Liver (tissue), 9 donors: ENCODE results near the gene ZNF410. TPM values are rescaled to one million over a fixed set of nuclear protein-coding genes. Genes with fewer than 3 reads are reported as not detected.

Experiments used
- DNase-seq: peaks from one replicate; pipeline ENCODE4 v3.0.0-alpha.2; 2017; ENCODE audit warnings: low spot score
- H3K27ac ChIP-seq, 2 donors: one replicate each; pipeline ENCODE4 v1.7.0; 2013; ENCODE audit warnings: inconsistent platforms in 2 of 2, low read length in 2 of 2, control low read depth in 1 of 2, low read depth in 1 of 2, mild to moderate bottlenecking in 1 of 2
- H3K27me3 ChIP-seq, 4 donors: one replicate each; pipeline versions ENCODE4 v1.6.1 to v1.7.0; 2013; ENCODE audit warnings: low read length in 3 of 4, inconsistent platforms in 1 of 4, mild to moderate bottlenecking in 1 of 4, moderate library complexity in 1 of 4; ENCODE audit not compliant: control insufficient read depth in 4 of 4, insufficient read depth in 4 of 4
- H3K36me3 ChIP-seq, 4 donors: one replicate each; pipeline versions ENCODE4 v1.6.1 to v1.7.0; 2013; ENCODE audit warnings: low read length in 3 of 4, mild to moderate bottlenecking in 3 of 4, low read depth in 1 of 4, moderate library complexity in 1 of 4; ENCODE audit not compliant: control insufficient read depth in 4 of 4, insufficient read depth in 3 of 4
- H3K4me1 ChIP-seq, 4 donors: one replicate each; pipeline versions ENCODE4 v1.6.1 to v1.7.0; 2013; ENCODE audit warnings: low read length in 3 of 4, mild to moderate bottlenecking in 3 of 4, moderate library complexity in 1 of 4; ENCODE audit not compliant: control insufficient read depth in 4 of 4, insufficient read depth in 4 of 4
- H3K4me3 ChIP-seq, 3 donors: one replicate each; pipeline versions ENCODE4 v1.6.1 to v1.7.0; 2013; ENCODE audit warnings: low read length in 3 of 3, control low read depth in 1 of 3, low read depth in 1 of 3, mild to moderate bottlenecking in 1 of 3
- H3K9ac ChIP-seq, 2 donors: one replicate each; pipeline ENCODE4 v1.7.0; 2013; ENCODE audit warnings: low read length in 2 of 2, mild to moderate bottlenecking in 2 of 2, moderate library complexity in 2 of 2, control low read depth in 1 of 2, low read depth in 1 of 2
- H3K9me3 ChIP-seq, 4 donors: one replicate each; pipeline versions ENCODE4 v1.6.1 to v1.7.0; 2013; ENCODE audit warnings: low read length in 3 of 4; ENCODE audit not compliant: control insufficient read depth in 4 of 4
- EGR1 ChIP-seq, 2 donors: IDR thresholded peaks; 2 replicates each; pipeline ENCODE4 v1.6.1; 2016 to 2018; ENCODE audit warnings: antibody characterized with exemption in 2 of 2, low read depth in 2 of 2
- FOXA1 ChIP-seq: IDR thresholded peaks from 2 replicates; pipeline ENCODE4 v1.6.1; 2016; ENCODE audit warnings: antibody characterized with exemption
- FOXA2 ChIP-seq: IDR thresholded peaks from 2 replicates; pipeline ENCODE4 v1.6.1; 2016; ENCODE audit warnings: antibody characterized with exemption
- GABPA ChIP-seq, 2 donors: IDR thresholded peaks in 1 of 2; conservative IDR thresholded peaks in 1 of 2; 2 replicates each; pipeline ENCODE4 v1.6.1; 2016; ENCODE audit warnings: antibody characterized with exemption in 2 of 2, mild to moderate bottlenecking in 1 of 2, moderate library complexity in 1 of 2
- HNF4A ChIP-seq, 2 donors: conservative IDR thresholded peaks; 2 replicates each; pipeline ENCODE4 v1.6.1; 2016; ENCODE audit warnings: antibody characterized with exemption in 2 of 2, mild to moderate bottlenecking in 2 of 2
- HNF4G ChIP-seq: IDR thresholded peaks from 2 replicates; pipeline ENCODE4 v1.6.1; 2016; ENCODE audit warnings: antibody characterized with exemption
- JUND ChIP-seq, 2 donors: IDR thresholded peaks; 2 replicates each; pipeline ENCODE4 v1.6.1; 2016; ENCODE audit warnings: antibody characterized with exemption in 2 of 2
- NR2F2 ChIP-seq: IDR thresholded peaks from 2 replicates; pipeline ENCODE4 v1.6.1; 2016; ENCODE audit warnings: antibody characterized with exemption
- RAD21 ChIP-seq, 2 donors: IDR thresholded peaks; 2 replicates each; pipeline ENCODE4 v1.6.1; 2016; ENCODE audit warnings: antibody characterized with exemption in 2 of 2, mild to moderate bottlenecking in 2 of 2
- RXRA ChIP-seq, 2 donors: IDR thresholded peaks; 2 replicates each; pipeline ENCODE4 v1.6.1; 2017 to 2018; ENCODE audit warnings: antibody characterized with exemption in 2 of 2, mild to moderate bottlenecking in 1 of 2
- SP1 ChIP-seq: IDR thresholded peaks from 2 replicates; pipeline ENCODE4 v1.6.1; 2018; ENCODE audit warnings: antibody characterized with exemption, mild to moderate bottlenecking
- TAF1 ChIP-seq: conservative IDR thresholded peaks from 2 replicates; pipeline ENCODE4 v1.6.1; 2016; ENCODE audit warnings: antibody characterized with exemption, mild to moderate bottlenecking
- YY1 ChIP-seq: IDR thresholded peaks from 2 replicates; pipeline ENCODE4 v1.6.1; 2016; ENCODE audit warnings: antibody characterized with exemption, mild to moderate bottlenecking
- WGBS: extraction: QIAGEN DNeasy Blood & Tissue Kit; methylation state at CpG from one replicate; pipeline ENCODE4 v1.1.7; 2013; 5-methylcytosine and 5-hydroxymethylcytosine counted together
- polyA plus RNA-seq, 2 donors: library from polyadenylated mRNA; stranded (reverse) in 1 of 2; unstranded in 1 of 2; fragments of 200-250 nt in 1 of 2; fragments of >200 nt in 1 of 2; fragmentation: Nextera tagmentation in 1 of 2; extraction: Ambion mirVana in 1 of 2; gene quantifications; one replicate each; pipeline versions ENCODE4 v1.2.1 to v1.2.3, GENCODE V29; 2013 to 2015
- total RNA-seq, 2 donors: library from RNA; depleted of rRNA; stranded (reverse); fragments of >200 nt; gene quantifications; one replicate each; pipeline ENCODE4 v1.2.3, GENCODE V29; 2014
- TF ChIP-seq, protein P1 (sequence below): fragments of 150-350 bp; IDR thresholded peaks from 2 replicates; pipeline ENCODE4 v1.5.1; 2017; ENCODE audit warnings: improper control_type of control experiment, low read depth, low read length; ENCODE audit not compliant: missing input control
- TF ChIP-seq, protein P2 (sequence below): IDR thresholded peaks from 2 replicates; pipeline ENCODE4 v1.6.1; 2016; ENCODE audit warnings: antibody characterized with exemption
- TF ChIP-seq, protein P3 (sequence below): IDR thresholded peaks from 2 replicates; pipeline ENCODE4 v1.6.1; 2016; ENCODE audit warnings: antibody characterized with exemption
- TF ChIP-seq, protein P4 (sequence below): IDR thresholded peaks from 2 replicates; pipeline ENCODE4 v1.6.1; 2016; ENCODE audit warnings: antibody characterized with exemption
- TF ChIP-seq, protein P5 (sequence below): IDR thresholded peaks from 2 replicates; pipeline ENCODE4 v1.6.1; 2016; ENCODE audit warnings: antibody characterized with exemption, mild to moderate bottlenecking
- donor health status: healthy.
- donor health status: healthy.
- donor health status: healthy.
- donor health status: healthy.
- donor health status: healthy.

ZNF410 gene
- total and polyA plus RNA-seq, 4 donors: 11.2 to 33.0 (median 21.6) TPM

DNA sequence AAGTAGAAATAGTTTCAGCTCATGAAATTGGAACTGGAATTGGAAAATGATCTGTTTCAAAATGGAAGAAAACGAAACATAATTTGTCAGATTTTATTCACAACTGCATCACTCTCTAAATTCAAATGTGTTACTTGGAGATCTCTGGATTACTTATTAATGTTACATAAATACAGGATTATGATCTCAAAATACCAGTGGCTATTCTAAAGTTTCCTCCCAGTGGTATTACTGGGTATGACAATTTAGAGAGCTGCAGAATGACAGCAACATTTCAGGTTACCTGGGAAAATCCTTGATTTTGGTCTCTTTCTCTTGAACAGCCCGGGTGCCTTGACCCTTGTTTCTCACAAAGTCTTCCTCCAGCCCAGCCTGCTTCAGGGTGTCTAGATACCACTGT is 49.0 kb downstream of the ZNF410 start:
- H3K4me3 ChIP-seq: no peak overlapping the region
- no peak overlapping the region for H3K27ac ChIP-seq
- WGBS: 84% methylated on average over 2 of the region's 2 CpGs
- H3K36me3 ChIP-seq: peaks cover 0 to 49% (median 29%) of the 10 kb centered on the region in 4 donors
- no peaks in the 10 kb centered on the region for H3K27me3 ChIP-seq
- H3K4me1 ChIP-seq: no peaks in the 10 kb centered on the region
- H3K9me3 ChIP-seq: no peaks in the 10 kb centered on the region
- no peak for DNase-seq
- no peak overlapping the region for H3K9ac ChIP-seq
- peak in 1 of 2 donors; percentile 57 for TF ChIP-seq RAD21 (IDR thresholded peaks at IDR 0.05)
- TF ChIP-seq FOXA2: no peak
- TF ChIP-seq, protein P1, sequence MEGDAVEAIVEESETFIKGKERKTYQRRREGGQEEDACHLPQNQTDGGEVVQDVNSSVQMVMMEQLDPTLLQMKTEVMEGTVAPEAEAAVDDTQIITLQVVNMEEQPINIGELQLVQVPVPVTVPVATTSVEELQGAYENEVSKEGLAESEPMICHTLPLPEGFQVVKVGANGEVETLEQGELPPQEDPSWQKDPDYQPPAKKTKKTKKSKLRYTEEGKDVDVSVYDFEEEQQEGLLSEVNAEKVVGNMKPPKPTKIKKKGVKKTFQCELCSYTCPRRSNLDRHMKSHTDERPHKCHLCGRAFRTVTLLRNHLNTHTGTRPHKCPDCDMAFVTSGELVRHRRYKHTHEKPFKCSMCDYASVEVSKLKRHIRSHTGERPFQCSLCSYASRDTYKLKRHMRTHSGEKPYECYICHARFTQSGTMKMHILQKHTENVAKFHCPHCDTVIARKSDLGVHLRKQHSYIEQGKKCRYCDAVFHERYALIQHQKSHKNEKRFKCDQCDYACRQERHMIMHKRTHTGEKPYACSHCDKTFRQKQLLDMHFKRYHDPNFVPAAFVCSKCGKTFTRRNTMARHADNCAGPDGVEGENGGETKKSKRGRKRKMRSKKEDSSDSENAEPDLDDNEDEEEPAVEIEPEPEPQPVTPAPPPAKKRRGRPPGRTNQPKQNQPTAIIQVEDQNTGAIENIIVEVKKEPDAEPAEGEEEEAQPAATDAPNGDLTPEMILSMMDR: peak; percentile 22
- TF ChIP-seq HNF4G: no peak
- TF ChIP-seq RXRA (IDR thresholded peaks at IDR 0.05): no peak
- TF ChIP-seq JUND (IDR thresholded peaks at IDR 0.05): no peak

DNA sequence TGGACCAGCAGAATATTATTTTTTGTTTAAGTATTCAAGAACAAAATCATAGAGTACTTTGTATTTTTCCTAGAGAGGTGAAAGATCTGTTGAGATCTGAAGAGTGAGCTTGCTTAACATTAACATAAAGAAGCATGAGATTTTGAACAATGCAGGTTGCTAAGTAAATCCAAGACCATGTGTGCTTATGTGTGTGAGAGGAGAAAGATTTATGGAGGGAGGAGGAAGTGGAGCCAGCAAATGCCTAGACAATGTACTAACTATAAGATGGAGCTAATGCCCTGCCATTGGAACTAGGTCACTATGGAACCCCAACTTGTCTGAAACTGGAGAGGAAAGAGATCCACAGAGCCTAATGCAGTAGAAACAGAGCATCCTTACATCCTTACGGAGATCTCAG is 49.9 kb downstream of the ZNF410 start:
- peaks cover 0 to 41% (median 24%) of the 10 kb centered on the region in 4 donors for H3K36me3 ChIP-seq
- no peaks in the 10 kb centered on the region for H3K27me3 ChIP-seq
- 97% methylated on average over 1 of the region's 1 CpG for WGBS
- no peak overlapping the region for H3K9ac ChIP-seq
- H3K27ac ChIP-seq: no peak overlapping the region
- no peaks in the 10 kb centered on the region for H3K4me1 ChIP-seq
- no peak for DNase-seq
- TF ChIP-seq, protein P2, sequence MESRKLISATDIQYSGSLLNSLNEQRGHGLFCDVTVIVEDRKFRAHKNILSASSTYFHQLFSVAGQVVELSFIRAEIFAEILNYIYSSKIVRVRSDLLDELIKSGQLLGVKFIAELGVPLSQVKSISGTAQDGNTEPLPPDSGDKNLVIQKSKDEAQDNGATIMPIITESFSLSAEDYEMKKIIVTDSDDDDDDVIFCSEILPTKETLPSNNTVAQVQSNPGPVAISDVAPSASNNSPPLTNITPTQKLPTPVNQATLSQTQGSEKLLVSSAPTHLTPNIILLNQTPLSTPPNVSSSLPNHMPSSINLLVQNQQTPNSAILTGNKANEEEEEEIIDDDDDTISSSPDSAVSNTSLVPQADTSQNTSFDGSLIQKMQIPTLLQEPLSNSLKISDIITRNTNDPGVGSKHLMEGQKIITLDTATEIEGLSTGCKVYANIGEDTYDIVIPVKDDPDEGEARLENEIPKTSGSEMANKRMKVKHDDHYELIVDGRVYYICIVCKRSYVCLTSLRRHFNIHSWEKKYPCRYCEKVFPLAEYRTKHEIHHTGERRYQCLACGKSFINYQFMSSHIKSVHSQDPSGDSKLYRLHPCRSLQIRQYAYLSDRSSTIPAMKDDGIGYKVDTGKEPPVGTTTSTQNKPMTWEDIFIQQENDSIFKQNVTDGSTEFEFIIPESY: no peak
- TF ChIP-seq NR2F2: no peak
- TF ChIP-seq HNF4G: no peak
- TF ChIP-seq, protein P3, sequence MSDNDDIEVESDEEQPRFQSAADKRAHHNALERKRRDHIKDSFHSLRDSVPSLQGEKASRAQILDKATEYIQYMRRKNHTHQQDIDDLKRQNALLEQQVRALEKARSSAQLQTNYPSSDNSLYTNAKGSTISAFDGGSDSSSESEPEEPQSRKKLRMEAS: no peak
- no peak for TF ChIP-seq FOXA2
- TF ChIP-seq GABPA (IDR thresholded peaks at IDR 0.05 in 1 of 2, conservative IDR thresholded peaks at IDR 0.05 in 1 of 2): no peak
- TF ChIP-seq, protein P4, sequence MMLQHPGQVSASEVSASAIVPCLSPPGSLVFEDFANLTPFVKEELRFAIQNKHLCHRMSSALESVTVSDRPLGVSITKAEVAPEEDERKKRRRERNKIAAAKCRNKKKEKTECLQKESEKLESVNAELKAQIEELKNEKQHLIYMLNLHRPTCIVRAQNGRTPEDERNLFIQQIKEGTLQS: no peak
- no peak for TF ChIP-seq TAF1
- TF ChIP-seq YY1: no peak
- no peak for TF ChIP-seq FOXA1
- no peak for TF ChIP-seq SP1
- no peak for TF ChIP-seq RAD21 (IDR thresholded peaks at IDR 0.05)
- TF ChIP-seq, protein P1: no peak
- no peak for TF ChIP-seq EGR1 (IDR thresholded peaks at IDR 0.05; ENCODE audit: low read depth in 2 of 2)
- no peak for TF ChIP-seq HNF4A (conservative IDR thresholded peaks at IDR 0.05)
- no peak for TF ChIP-seq JUND (IDR thresholded peaks at IDR 0.05)
- no peak for TF ChIP-seq RXRA (IDR thresholded peaks at IDR 0.05)
- TF ChIP-seq, protein P5, sequence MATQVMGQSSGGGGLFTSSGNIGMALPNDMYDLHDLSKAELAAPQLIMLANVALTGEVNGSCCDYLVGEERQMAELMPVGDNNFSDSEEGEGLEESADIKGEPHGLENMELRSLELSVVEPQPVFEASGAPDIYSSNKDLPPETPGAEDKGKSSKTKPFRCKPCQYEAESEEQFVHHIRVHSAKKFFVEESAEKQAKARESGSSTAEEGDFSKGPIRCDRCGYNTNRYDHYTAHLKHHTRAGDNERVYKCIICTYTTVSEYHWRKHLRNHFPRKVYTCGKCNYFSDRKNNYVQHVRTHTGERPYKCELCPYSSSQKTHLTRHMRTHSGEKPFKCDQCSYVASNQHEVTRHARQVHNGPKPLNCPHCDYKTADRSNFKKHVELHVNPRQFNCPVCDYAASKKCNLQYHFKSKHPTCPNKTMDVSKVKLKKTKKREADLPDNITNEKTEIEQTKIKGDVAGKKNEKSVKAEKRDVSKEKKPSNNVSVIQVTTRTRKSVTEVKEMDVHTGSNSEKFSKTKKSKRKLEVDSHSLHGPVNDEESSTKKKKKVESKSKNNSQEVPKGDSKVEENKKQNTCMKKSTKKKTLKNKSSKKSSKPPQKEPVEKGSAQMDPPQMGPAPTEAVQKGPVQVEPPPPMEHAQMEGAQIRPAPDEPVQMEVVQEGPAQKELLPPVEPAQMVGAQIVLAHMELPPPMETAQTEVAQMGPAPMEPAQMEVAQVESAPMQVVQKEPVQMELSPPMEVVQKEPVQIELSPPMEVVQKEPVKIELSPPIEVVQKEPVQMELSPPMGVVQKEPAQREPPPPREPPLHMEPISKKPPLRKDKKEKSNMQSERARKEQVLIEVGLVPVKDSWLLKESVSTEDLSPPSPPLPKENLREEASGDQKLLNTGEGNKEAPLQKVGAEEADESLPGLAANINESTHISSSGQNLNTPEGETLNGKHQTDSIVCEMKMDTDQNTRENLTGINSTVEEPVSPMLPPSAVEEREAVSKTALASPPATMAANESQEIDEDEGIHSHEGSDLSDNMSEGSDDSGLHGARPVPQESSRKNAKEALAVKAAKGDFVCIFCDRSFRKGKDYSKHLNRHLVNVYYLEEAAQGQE: no peak
- no peaks in the 10 kb centered on the region for H3K9me3 ChIP-seq
- no peak overlapping the region for H3K4me3 ChIP-seq
